Measurements from ENCODE around the gene LOXL1. TPM values are rescaled to one million over a fixed set of nuclear protein-coding genes. Genes with fewer than 3 reads are reported as not detected.

LOXL1 gene
- total RNA-seq, 4 donors from 2014 or later = 22.9 to 63.0 (median 34.5) TPM

DNA sequence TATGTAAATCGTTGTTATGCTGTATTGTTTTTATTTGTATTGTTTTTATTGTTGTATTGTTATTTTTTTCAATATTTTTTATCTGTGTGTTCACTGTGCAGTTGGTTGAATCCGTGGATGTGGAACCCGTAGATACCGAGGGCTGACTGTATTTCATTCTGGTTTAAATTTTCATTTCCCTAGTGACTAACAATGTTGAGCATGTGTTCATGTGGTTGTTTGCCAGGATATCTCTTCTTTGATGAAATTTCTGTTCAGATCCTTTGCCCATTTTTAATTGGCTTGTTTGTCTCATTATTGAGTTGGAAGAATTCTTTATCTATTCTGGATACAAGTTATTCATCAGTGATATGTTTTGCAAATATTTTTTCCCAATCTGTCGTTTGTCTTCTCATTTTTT is 36.2 kb downstream of the LOXL1 start:
- H3K4me3 ChIP-seq = no peak overlapping the region
- no peaks in the 10 kb centered on the region for H3K36me3 ChIP-seq
- ATAC-seq = no peak
- H3K9me3 ChIP-seq = no peaks in the 10 kb centered on the region
- no peak for TF ChIP-seq POLR2A (IDR thresholded peaks at IDR 0.05)
- TF ChIP-seq, protein P1, sequence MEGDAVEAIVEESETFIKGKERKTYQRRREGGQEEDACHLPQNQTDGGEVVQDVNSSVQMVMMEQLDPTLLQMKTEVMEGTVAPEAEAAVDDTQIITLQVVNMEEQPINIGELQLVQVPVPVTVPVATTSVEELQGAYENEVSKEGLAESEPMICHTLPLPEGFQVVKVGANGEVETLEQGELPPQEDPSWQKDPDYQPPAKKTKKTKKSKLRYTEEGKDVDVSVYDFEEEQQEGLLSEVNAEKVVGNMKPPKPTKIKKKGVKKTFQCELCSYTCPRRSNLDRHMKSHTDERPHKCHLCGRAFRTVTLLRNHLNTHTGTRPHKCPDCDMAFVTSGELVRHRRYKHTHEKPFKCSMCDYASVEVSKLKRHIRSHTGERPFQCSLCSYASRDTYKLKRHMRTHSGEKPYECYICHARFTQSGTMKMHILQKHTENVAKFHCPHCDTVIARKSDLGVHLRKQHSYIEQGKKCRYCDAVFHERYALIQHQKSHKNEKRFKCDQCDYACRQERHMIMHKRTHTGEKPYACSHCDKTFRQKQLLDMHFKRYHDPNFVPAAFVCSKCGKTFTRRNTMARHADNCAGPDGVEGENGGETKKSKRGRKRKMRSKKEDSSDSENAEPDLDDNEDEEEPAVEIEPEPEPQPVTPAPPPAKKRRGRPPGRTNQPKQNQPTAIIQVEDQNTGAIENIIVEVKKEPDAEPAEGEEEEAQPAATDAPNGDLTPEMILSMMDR (IDR thresholded peaks at IDR 0.05) = no peak
- no peak for TF ChIP-seq EP300 (IDR thresholded peaks at IDR 0.05)
- TF ChIP-seq POLR2AphosphoS5 (IDR thresholded peaks at IDR 0.05) = no peak
- WGBS, 2 donors (ENCODE audit: low coverage in 1 of 2) = 68 to 70% methylated on average over 4 to 5 of the region's 5 CpGs
- peaks cover 0 to 10% (median 0%) of the 10 kb centered on the region in 3 donors for H3K4me1 ChIP-seq
- no peak overlapping the region for H3K27ac ChIP-seq
- H3K27me3 ChIP-seq = no peaks in the 10 kb centered on the region

DNA sequence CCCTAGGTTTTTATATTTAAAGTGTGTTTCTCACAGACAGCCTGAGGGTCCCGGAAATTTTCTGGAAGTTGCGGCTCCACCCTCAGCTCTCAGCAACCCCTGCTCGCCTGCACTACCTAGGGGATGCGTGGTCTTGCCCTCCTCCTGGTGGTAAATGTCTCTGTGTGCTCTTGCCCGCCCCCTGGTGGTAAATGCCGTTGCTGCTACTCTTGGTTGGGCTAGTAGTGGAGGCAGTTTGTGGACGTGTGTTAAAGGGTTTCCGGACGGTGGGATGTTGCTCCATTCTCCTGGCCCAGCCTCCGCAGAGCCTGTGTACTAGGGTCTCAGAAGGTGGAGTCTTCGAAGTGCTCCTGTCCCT is 38.5 kb downstream of the LOXL1 start:
- H3K9me3 ChIP-seq = no peaks in the 10 kb centered on the region
- no peak overlapping the region for H3K27ac ChIP-seq
- H3K4me3 ChIP-seq = no peak overlapping the region
- H3K36me3 ChIP-seq = no peaks in the 10 kb centered on the region
- peak; percentile 88 for ATAC-seq
- WGBS, 2 donors (ENCODE audit: low coverage in 1 of 2) = 21 to 27% methylated on average over 3 of the region's 11 CpGs
- H3K4me1 ChIP-seq = peaks cover 0 to 10% (median 0%) of the 10 kb centered on the region in 3 donors
- no peaks in the 10 kb centered on the region for H3K27me3 ChIP-seq
- TF ChIP-seq EP300 (IDR thresholded peaks at IDR 0.05) = no peak
- TF ChIP-seq, protein P1 (IDR thresholded peaks at IDR 0.05) = peak; percentile 90 to 97 (median 95)

DNA sequence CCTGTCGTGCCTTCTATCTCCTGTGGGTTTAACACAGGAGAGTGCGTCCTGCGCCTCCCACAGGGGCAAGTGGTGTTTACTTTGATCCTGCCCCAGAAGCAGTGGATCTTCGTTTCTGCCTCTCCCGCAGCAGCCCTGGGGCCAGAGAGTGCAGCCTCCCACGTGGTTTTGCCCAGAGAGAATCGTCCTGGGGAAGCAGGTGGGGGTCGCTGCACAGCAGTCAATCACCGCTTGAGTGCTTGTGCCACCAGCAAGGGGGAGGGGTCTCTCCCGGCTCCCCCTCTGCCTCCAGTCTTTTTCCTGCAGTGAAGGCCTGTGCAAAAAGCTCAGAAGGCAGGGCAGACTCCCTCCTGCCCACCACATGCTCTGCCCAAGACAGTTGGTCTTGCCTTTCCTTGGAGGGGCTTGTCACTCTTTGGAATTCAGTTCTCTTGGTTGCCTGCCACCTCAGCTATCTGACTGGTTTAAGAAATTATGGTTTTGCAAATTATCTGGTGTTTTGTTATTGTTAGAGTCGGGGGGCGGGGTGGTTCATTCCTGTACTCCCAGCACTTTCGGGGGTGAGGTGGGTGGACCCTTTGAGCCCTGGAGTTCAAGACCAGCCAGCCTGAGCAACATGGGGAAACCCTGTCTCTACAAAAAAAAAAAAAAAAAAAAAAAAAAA is 39.0 kb downstream of the LOXL1 start:
- Histone ChIP-seq H3K4me1 (peaks cover 0 to 10% (median 0%) of the 10 kb centered on the region in 3 donors), H3K36me3 (no peaks in the 10 kb centered on the region), H3K27me3 (no peaks in the 10 kb centered on the region), H3K27ac (no peak overlapping the region), H3K9me3 (no peaks in the 10 kb centered on the region), H3K4me3 (no peak overlapping the region)
- ATAC-seq = no peak
- TF ChIP-seq, protein P1 (IDR thresholded peaks at IDR 0.05) = peak in 1 of 4 experiments; percentile 20
- TF ChIP-seq POLR2A (IDR thresholded peaks at IDR 0.05) = no peak
- WGBS, 2 donors (ENCODE audit: low coverage in 1 of 2) = 0 to 19% methylated on average over 1 to 6 of the region's 13 CpGs

DNA sequence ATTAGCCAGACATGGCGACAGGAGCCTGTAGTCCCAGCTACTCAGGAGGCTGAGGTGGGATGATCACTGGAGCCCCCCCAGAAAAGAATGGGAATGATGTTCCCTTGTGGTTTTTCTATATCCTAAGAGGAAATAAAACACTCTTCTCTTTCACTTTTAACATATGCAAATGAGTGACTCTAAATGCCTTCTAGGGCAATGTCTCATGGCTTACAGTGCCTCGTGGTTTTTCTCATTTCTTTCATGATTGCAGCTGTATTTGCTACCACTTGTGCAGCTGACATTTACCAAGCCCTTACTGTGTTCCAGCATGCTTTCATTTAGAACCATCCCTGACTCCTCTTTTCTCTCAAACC is 39.5 kb downstream of the LOXL1 start:
- no peaks in the 10 kb centered on the region for H3K9me3 ChIP-seq
- 46 to 64% methylated on average over 2 of the region's 2 CpGs for WGBS, 2 donors (ENCODE audit: low coverage in 1 of 2)
- no peak overlapping the region for H3K4me3 ChIP-seq
- no peak overlapping the region for H3K27ac ChIP-seq
- ATAC-seq = no peak
- no peaks in the 10 kb centered on the region for H3K27me3 ChIP-seq
- no peak for TF ChIP-seq POLR2A (IDR thresholded peaks at IDR 0.05)
- TF ChIP-seq EP300 (IDR thresholded peaks at IDR 0.05) = no peak
- no peak for TF ChIP-seq POLR2AphosphoS5 (IDR thresholded peaks at IDR 0.05)
- TF ChIP-seq, protein P1 (IDR thresholded peaks at IDR 0.05) = no peak
- H3K4me1 ChIP-seq = peaks cover 0 to 10% (median 0%) of the 10 kb centered on the region in 3 donors
- H3K36me3 ChIP-seq = no peaks in the 10 kb centered on the region

DNA sequence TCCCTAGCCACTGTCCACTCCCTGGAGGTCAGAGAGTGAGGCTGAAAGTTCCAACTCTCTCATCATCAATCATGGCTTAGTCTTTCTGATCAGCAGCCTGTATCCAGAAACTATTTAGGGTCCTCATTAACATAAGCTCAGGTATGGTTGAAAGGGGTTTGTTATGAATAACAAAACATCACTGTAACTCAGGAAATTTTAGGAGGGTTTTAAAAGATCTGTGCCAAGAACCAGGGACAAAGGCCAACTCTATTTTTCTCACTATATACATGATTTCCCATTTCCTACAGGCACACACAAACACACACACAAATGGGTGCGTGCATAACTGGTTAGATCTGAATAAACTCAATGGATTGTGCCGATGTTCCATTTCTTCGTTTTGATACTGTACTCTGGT is 42.2 kb downstream of the LOXL1 start:
- no peak overlapping the region for H3K27ac ChIP-seq
- no peaks in the 10 kb centered on the region for H3K27me3 ChIP-seq
- H3K9me3 ChIP-seq = no peaks in the 10 kb centered on the region
- ATAC-seq = no peak
- WGBS, 2 donors (ENCODE audit: low coverage in 1 of 2) = 97 to 100% methylated on average over 3 of the region's 3 CpGs
- no peak overlapping the region for H3K4me3 ChIP-seq
- H3K4me1 ChIP-seq = peaks cover 0 to 20% (median 0%) of the 10 kb centered on the region in 3 donors
- no peaks in the 10 kb centered on the region for H3K36me3 ChIP-seq
- TF ChIP-seq EP300 (IDR thresholded peaks at IDR 0.05) (no peak), POLR2A (IDR thresholded peaks at IDR 0.05) (no peak), POLR2AphosphoS5 (IDR thresholded peaks at IDR 0.05) (no peak)
- TF ChIP-seq, protein P1 (IDR thresholded peaks at IDR 0.05) = no peak
